ENCODE results near the gene HSD17B11.

Gene HSD17B11

DNA sequence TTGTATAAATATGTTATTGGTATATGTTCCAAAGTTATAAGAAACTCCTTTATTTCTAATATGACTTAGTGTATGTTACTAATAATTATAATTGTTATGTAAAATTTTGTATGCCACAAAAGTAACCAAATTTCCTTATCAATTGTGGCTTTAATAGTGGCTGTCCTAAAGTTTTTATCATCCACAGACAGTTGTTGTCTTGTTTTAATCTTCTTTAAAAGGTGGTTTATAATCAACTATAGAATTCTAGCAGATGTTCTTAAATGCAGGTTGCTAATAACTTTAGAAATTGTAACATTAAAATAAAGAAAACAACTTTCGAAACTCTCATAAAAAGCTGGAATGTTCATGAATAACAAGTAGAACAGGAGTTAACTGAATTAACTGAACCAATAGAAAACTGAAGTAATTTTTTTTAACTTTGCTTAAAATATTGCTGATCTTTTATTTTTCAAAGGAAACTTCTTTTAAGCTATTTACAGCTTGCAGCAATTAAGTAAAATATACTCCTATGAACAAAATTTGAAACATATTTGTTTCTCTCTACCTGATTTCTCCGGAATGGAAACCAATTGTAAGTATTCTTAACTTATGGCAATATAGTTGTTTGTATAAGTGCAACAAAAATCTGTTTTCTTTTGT lies 24.3 kb downstream of the HSD17B11 start:
- TF ChIP-seq SPI1 (IDR thresholded peaks at IDR 0.05; ENCODE audit: borderline replicate concordance, low read depth) (no peak), GABPA (IDR thresholded peaks at IDR 0.05; ENCODE audit: low read depth) (no peak), POLR2AphosphoS5 (IDR thresholded peaks at IDR 0.05; ENCODE audit: low read depth) (no peak)
- TF ChIP-seq, protein P1, sequence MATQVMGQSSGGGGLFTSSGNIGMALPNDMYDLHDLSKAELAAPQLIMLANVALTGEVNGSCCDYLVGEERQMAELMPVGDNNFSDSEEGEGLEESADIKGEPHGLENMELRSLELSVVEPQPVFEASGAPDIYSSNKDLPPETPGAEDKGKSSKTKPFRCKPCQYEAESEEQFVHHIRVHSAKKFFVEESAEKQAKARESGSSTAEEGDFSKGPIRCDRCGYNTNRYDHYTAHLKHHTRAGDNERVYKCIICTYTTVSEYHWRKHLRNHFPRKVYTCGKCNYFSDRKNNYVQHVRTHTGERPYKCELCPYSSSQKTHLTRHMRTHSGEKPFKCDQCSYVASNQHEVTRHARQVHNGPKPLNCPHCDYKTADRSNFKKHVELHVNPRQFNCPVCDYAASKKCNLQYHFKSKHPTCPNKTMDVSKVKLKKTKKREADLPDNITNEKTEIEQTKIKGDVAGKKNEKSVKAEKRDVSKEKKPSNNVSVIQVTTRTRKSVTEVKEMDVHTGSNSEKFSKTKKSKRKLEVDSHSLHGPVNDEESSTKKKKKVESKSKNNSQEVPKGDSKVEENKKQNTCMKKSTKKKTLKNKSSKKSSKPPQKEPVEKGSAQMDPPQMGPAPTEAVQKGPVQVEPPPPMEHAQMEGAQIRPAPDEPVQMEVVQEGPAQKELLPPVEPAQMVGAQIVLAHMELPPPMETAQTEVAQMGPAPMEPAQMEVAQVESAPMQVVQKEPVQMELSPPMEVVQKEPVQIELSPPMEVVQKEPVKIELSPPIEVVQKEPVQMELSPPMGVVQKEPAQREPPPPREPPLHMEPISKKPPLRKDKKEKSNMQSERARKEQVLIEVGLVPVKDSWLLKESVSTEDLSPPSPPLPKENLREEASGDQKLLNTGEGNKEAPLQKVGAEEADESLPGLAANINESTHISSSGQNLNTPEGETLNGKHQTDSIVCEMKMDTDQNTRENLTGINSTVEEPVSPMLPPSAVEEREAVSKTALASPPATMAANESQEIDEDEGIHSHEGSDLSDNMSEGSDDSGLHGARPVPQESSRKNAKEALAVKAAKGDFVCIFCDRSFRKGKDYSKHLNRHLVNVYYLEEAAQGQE (IDR thresholded peaks at IDR 0.05; ENCODE audit: insufficient replicate concordance, low read depth): no peak
- TF ChIP-seq, protein P2, sequence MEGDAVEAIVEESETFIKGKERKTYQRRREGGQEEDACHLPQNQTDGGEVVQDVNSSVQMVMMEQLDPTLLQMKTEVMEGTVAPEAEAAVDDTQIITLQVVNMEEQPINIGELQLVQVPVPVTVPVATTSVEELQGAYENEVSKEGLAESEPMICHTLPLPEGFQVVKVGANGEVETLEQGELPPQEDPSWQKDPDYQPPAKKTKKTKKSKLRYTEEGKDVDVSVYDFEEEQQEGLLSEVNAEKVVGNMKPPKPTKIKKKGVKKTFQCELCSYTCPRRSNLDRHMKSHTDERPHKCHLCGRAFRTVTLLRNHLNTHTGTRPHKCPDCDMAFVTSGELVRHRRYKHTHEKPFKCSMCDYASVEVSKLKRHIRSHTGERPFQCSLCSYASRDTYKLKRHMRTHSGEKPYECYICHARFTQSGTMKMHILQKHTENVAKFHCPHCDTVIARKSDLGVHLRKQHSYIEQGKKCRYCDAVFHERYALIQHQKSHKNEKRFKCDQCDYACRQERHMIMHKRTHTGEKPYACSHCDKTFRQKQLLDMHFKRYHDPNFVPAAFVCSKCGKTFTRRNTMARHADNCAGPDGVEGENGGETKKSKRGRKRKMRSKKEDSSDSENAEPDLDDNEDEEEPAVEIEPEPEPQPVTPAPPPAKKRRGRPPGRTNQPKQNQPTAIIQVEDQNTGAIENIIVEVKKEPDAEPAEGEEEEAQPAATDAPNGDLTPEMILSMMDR (IDR thresholded peaks at IDR 0.05; ENCODE audit: insufficient read depth, low read length): no peak
- no peak overlapping the region for H3K27ac ChIP-seq (replicated peaks)
- no peak overlapping the region for H3K4me3 ChIP-seq (replicated peaks; ENCODE audit: insufficient read depth, low read length)
- no peak for DNase-seq (ENCODE audit: low read depth in 1 of 2, low spot score in 1 of 2)
- H3K27me3 ChIP-seq (ENCODE audit: insufficient read depth, poor library complexity, severe bottlenecking): no peaks in the 10 kb centered on the region

DNA sequence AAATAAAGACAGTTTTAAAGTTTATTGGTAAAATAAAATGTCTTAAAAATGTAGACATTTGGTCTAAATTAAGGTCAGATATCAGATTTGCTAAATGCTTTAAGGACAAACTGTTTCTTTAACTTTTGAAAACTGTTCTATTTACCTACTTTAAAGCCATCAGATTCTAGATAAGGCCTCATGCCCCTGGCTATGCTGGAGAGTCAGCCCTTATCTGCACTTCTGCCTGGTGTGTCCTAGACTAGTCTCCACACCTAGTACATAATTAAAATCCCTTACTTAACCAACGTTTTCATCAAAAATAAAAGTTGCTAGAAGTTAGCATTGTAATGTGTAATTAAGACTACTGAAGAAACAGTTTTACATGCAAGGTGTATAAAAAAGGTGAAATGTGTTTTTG lies 25.6 kb downstream of the HSD17B11 start:
- Histone ChIP-seq H3K27me3 (ENCODE audit: insufficient read depth, poor library complexity, severe bottlenecking) (no peaks in the 10 kb centered on the region), H3K4me3 (replicated peaks; ENCODE audit: insufficient read depth, low read length) (no peak overlapping the region), H3K27ac (replicated peaks) (no peak overlapping the region)
- no peak for DNase-seq (ENCODE audit: low read depth in 1 of 2, low spot score in 1 of 2)
- TF ChIP-seq, protein P1 (IDR thresholded peaks at IDR 0.05; ENCODE audit: insufficient replicate concordance, low read depth): no peak
- TF ChIP-seq POLR2AphosphoS5 (IDR thresholded peaks at IDR 0.05; ENCODE audit: low read depth): no peak
- TF ChIP-seq GABPA (IDR thresholded peaks at IDR 0.05; ENCODE audit: low read depth): no peak

DNA sequence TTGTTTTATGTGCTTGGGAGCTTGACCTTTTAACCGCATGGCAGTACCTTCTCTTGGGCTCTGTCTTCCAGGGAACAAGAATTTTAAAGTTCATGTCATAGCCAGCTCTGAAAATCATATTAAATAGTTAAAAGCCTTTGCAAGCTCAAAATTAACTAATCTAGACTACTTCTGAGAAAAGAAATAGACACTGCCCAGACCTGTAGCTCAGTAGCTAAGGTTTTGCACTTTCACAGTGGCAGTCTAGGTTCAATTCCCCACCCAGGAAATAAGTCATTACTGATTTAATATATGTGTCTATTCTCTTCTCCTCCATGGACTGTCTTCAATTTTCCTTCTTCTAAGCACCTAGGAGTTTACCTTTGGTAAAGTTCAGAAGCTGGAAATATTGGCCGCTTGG lies 27.4 kb downstream of the HSD17B11 start:
- no peaks in the 10 kb centered on the region for H3K27me3 ChIP-seq (ENCODE audit: insufficient read depth, poor library complexity, severe bottlenecking)
- no peak for DNase-seq (ENCODE audit: low read depth in 1 of 2, low spot score in 1 of 2)
- TF ChIP-seq, protein P1 (IDR thresholded peaks at IDR 0.05; ENCODE audit: insufficient replicate concordance, low read depth): no peak
- TF ChIP-seq POLR2AphosphoS5 (IDR thresholded peaks at IDR 0.05; ENCODE audit: low read depth) (no peak), GABPA (IDR thresholded peaks at IDR 0.05; ENCODE audit: low read depth) (no peak), SPI1 (IDR thresholded peaks at IDR 0.05; ENCODE audit: borderline replicate concordance, low read depth) (no peak)
- TF ChIP-seq, protein P2 (IDR thresholded peaks at IDR 0.05; ENCODE audit: insufficient read depth, low read length): no peak
- H3K27ac ChIP-seq (replicated peaks): no peak overlapping the region
- H3K4me3 ChIP-seq (replicated peaks; ENCODE audit: insufficient read depth, low read length): no peak overlapping the region
